ENCODE data around the gene CYB5B.

Gene CYB5B

GRCh38 chr16:69405326-69405725, 19.1 kb upstream of the CYB5B start:
- DNase-seq: no peak
- H3K27ac ChIP-seq: no peak overlapping the region
- H3K36me3 ChIP-seq (replicated peaks): no peaks in the 10 kb centered on the region
- in situ Hi-C loops (cut with HindIII; ENCODE audit: low pct_ligation_motif_present, low sequenced_read_pairs): loop anchor here (25.0 kb wide), 1 partner anchor 257 kb away; no protein-coding TSS in a partner anchor
- H3K27me3 ChIP-seq (replicated peaks): no peaks in the 10 kb centered on the region
- no peak overlapping the region for H3K4me3 ChIP-seq (ENCODE audit: low read depth, low read length)
- TF ChIP-seq CTCF (IDR thresholded peaks at IDR 0.05; ENCODE audit: low read depth, low read length, missing control alignments): no peak

- DNase-seq: no peak
- in situ Hi-C loops (cut with HindIII; ENCODE audit: low pct_ligation_motif_present, low sequenced_read_pairs): loop anchor here (25.0 kb wide), 1 partner anchor 257 kb away; no protein-coding TSS in a partner anchor
- Histone ChIP-seq H3K4me3 (ENCODE audit: low read depth, low read length) (no peak overlapping the region), H3K36me3 (replicated peaks) (no peaks in the 10 kb centered on the region), H3K27ac (no peak overlapping the region), H3K27me3 (replicated peaks) (no peaks in the 10 kb centered on the region)
- no peak for TF ChIP-seq CTCF (IDR thresholded peaks at IDR 0.05; ENCODE audit: low read depth, low read length, missing control alignments)
These were observed 18.7 kb upstream of the CYB5B start for GRCh38 chr16:69405757-69406156.

- no peaks in the 10 kb centered on the region for H3K27me3 ChIP-seq (replicated peaks)
- DNase-seq: no peak
- in situ Hi-C loops (cut with HindIII; ENCODE audit: low pct_ligation_motif_present, low sequenced_read_pairs): loop anchor here (25.0 kb wide), 1 partner anchor 255 kb away; no protein-coding TSS in a partner anchor
- TF ChIP-seq CTCF (IDR thresholded peaks at IDR 0.05; ENCODE audit: low read depth, low read length, missing control alignments): no peak
- no peak overlapping the region for H3K4me3 ChIP-seq (ENCODE audit: low read depth, low read length)
- H3K27ac ChIP-seq: no peak overlapping the region
- no peaks in the 10 kb centered on the region for H3K36me3 ChIP-seq (replicated peaks)
These were observed 17.6 kb upstream of the CYB5B start for GRCh38 chr16:69406780-69407331.

- Histone ChIP-seq H3K27ac (no peak overlapping the region), H3K27me3 (replicated peaks) (no peaks in the 10 kb centered on the region), H3K4me3 (ENCODE audit: low read depth, low read length) (no peak overlapping the region), H3K36me3 (replicated peaks) (no peaks in the 10 kb centered on the region)
- no peak for DNase-seq
- in situ Hi-C loops (cut with HindIII; ENCODE audit: low pct_ligation_motif_present, low sequenced_read_pairs): loop anchor here (25.0 kb wide), 1 partner anchor 254 kb away; no protein-coding TSS in a partner anchor
- no peak for TF ChIP-seq CTCF (IDR thresholded peaks at IDR 0.05; ENCODE audit: low read depth, low read length, missing control alignments)
These were observed 16.6 kb upstream of the CYB5B start for GRCh38 chr16:69407702-69408323.

- H3K27ac ChIP-seq: no peak overlapping the region
- TF ChIP-seq CTCF (IDR thresholded peaks at IDR 0.05; ENCODE audit: low read depth, low read length, missing control alignments): no peak
- in situ Hi-C loops (cut with HindIII; ENCODE audit: low pct_ligation_motif_present, low sequenced_read_pairs): loop anchor here (25.0 kb wide), 1 partner anchor 254 kb away; no protein-coding TSS in a partner anchor
- H3K36me3 ChIP-seq (replicated peaks): no peaks in the 10 kb centered on the region
- DNase-seq: no peak
- H3K27me3 ChIP-seq (replicated peaks): no peaks in the 10 kb centered on the region
- H3K4me3 ChIP-seq (ENCODE audit: low read depth, low read length): no peak overlapping the region
These were observed 15.9 kb upstream of the CYB5B start for GRCh38 chr16:69408475-69408874.

All from brain microvascular endothelial cell (primary cell).